GM06990 (cell line): ENCODE results near the gene RIPPLY3.

Source experiments
- DNase-seq: peaks from one replicate; pipeline ENCODE4 v3.0.0-alpha.2; 2011; ENCODE audit not compliant: insufficient read length; ENCODE audit errors: extremely low read depth
- H3K27me3 ChIP-seq: replicated peaks from 2 replicates; pipeline ENCODE4 v1.6.0; 2011; ENCODE audit warnings: low read length; ENCODE audit not compliant: control insufficient read depth, insufficient read depth
- H3K36me3 ChIP-seq: 2 replicates; pipeline ENCODE4 v1.5.1; 2011; ENCODE audit warnings: low read length; ENCODE audit not compliant: control insufficient read depth, insufficient read depth
- H3K4me3 ChIP-seq: replicated peaks from 2 replicates; pipeline ENCODE4 v1.5.1; 2011; ENCODE audit warnings: low read depth, mild to moderate bottlenecking, control low read depth, low read length
- TF ChIP-seq, protein P1 (sequence below): IDR thresholded peaks from 2 replicates; pipeline ENCODE4 v1.5.1; 2011; ENCODE audit warnings: low read length, control low read depth, mild to moderate bottlenecking, inconsistent platforms; ENCODE audit not compliant: insufficient read depth, poor library complexity, severe bottlenecking

Gene RIPPLY3

GRCh38 chr21:37006486-37007291 is at the start of gene RIPPLY3:
Gene RIPPLY3 (plus strand): TSS chr21:37006702. CDS start chr21:37006773, 71 bp downstream.
- TF ChIP-seq, protein P1, sequence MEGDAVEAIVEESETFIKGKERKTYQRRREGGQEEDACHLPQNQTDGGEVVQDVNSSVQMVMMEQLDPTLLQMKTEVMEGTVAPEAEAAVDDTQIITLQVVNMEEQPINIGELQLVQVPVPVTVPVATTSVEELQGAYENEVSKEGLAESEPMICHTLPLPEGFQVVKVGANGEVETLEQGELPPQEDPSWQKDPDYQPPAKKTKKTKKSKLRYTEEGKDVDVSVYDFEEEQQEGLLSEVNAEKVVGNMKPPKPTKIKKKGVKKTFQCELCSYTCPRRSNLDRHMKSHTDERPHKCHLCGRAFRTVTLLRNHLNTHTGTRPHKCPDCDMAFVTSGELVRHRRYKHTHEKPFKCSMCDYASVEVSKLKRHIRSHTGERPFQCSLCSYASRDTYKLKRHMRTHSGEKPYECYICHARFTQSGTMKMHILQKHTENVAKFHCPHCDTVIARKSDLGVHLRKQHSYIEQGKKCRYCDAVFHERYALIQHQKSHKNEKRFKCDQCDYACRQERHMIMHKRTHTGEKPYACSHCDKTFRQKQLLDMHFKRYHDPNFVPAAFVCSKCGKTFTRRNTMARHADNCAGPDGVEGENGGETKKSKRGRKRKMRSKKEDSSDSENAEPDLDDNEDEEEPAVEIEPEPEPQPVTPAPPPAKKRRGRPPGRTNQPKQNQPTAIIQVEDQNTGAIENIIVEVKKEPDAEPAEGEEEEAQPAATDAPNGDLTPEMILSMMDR, result no peak
- H3K27me3 ChIP-seq, result no peaks in the 10 kb centered on the region; the same call in 1 of the 2 replicates
- H3K36me3 ChIP-seq, result no peaks in the 10 kb centered on the region
- no peak within 1 kb of the TSS for H3K4me3 ChIP-seq
- DNase-seq, result no peak

GRCh38 chr21:36959020-36959835 is 47.3 kb upstream of the RIPPLY3 start:
- TF ChIP-seq, protein P1, result no peak
- Histone ChIP-seq H3K27me3 (no peaks in the 10 kb centered on the region), H3K36me3 (no peaks in the 10 kb centered on the region), H3K4me3 (no peak overlapping the region)
- no peak for DNase-seq

- Histone ChIP-seq H3K36me3 (no peaks in the 10 kb centered on the region), H3K4me3 (no peak overlapping the region), H3K27me3 (no peaks in the 10 kb centered on the region)
- no peak for DNase-seq
- TF ChIP-seq, protein P1, result no peak
Measured at GRCh38 chr21:36960676-36961284, 45.7 kb upstream of the RIPPLY3 start.

- TF ChIP-seq, protein P1, result no peak
- no peak overlapping the region for H3K4me3 ChIP-seq
- no peaks in the 10 kb centered on the region for H3K36me3 ChIP-seq
- DNase-seq, result no peak
- H3K27me3 ChIP-seq, result no peaks in the 10 kb centered on the region
Measured at GRCh38 chr21:36962098-36962780, 44.3 kb upstream of the RIPPLY3 start.

GRCh38 chr21:36964398-36964797 is 42.1 kb upstream of the RIPPLY3 start:
- no peaks in the 10 kb centered on the region for H3K36me3 ChIP-seq
- H3K4me3 ChIP-seq, result no peak overlapping the region
- DNase-seq, result no peak
- TF ChIP-seq, protein P1, result no peak
- H3K27me3 ChIP-seq, result no peaks in the 10 kb centered on the region
